Keratinocyte (primary cell): ENCODE results near the gene PSMG2. TPM values are rescaled to one million over a fixed set of nuclear protein-coding genes. Genes with fewer than 3 reads are reported as not detected.

Source experiments
- DNase-seq: peaks from one replicate; pipeline ENCODE4 v3.0.0-alpha.2; 2011; ENCODE audit warnings: low read depth, missing footprints, low spot score
- FAIRE-seq: peaks from 2 replicates; lab custom pipeline; 2011; peaks lifted over from hg19 to GRCh38; lab: Jason Lieb, UNC
- H2AFZ ChIP-seq: 2 replicates; pipeline ENCODE4 v1.6.0; 2012; ENCODE audit warnings: low read length, control low read depth, inconsistent platforms; ENCODE audit not compliant: control insufficient read depth
- H3K27ac ChIP-seq: 2 replicates; pipeline ENCODE4 v1.5.1; 2011; ENCODE audit warnings: low read length; ENCODE audit not compliant: control insufficient read depth, insufficient read depth
- H3K27me3 ChIP-seq: 3 replicates; pipeline ENCODE4 v1.6.0; 2011; ENCODE audit warnings: low read length; ENCODE audit not compliant: control insufficient read depth, insufficient read depth; ENCODE audit errors: extremely low read depth
- H3K36me3 ChIP-seq, 2 experiments: 2 replicates in 1 of 2; 3 replicates in 1 of 2; pipeline ENCODE4 v1.5.1; 2011; ENCODE audit warnings: low read length in 2 of 2, mild to moderate bottlenecking in 1 of 2; ENCODE audit not compliant: control insufficient read depth in 2 of 2, insufficient read depth in 2 of 2; ENCODE audit errors: extremely low read depth in 1 of 2
- H3K4me1 ChIP-seq: 3 replicates; pipeline ENCODE4 v1.5.1; 2011; ENCODE audit warnings: low read length; ENCODE audit not compliant: control insufficient read depth, insufficient read depth; ENCODE audit errors: extremely low read depth
- H3K4me2 ChIP-seq: 3 replicates; pipeline ENCODE4 v1.6.0; 2011; ENCODE audit warnings: low read depth, low read length; ENCODE audit not compliant: control insufficient read depth, insufficient read depth; ENCODE audit errors: extremely low read depth
- H3K4me3 ChIP-seq, 3 experiments: fragments of 200-600 bp in 1 of 3; sonication (generic) in 1 of 3; 2 replicates in 2 of 3; 3 replicates in 1 of 3; pipeline ENCODE4 v1.5.1; 2011 to 2016; ENCODE audit warnings: low read length in 3 of 3, mild to moderate bottlenecking in 3 of 3, control low read depth in 2 of 3, inconsistent platforms in 1 of 3, low read depth in 1 of 3, mixed read lengths in 1 of 3, mixed run types in 1 of 3, moderate library complexity in 1 of 3; ENCODE audit not compliant: control insufficient read depth in 2 of 3, insufficient read depth in 2 of 3; ENCODE audit errors: extremely low read depth in 1 of 3
- H3K79me2 ChIP-seq: 2 replicates; pipeline ENCODE4 v1.6.0; 2012; ENCODE audit warnings: low read length; ENCODE audit not compliant: control insufficient read depth, insufficient read depth
- H3K9ac ChIP-seq: 3 replicates; pipeline ENCODE4 v1.6.0; 2011; ENCODE audit warnings: low read length; ENCODE audit not compliant: control insufficient read depth, insufficient read depth; ENCODE audit errors: extremely low read depth
- H3K9me1 ChIP-seq: 3 replicates; pipeline ENCODE4 v1.6.0; 2011; ENCODE audit warnings: low read length; ENCODE audit not compliant: control insufficient read depth, insufficient read depth; ENCODE audit errors: extremely low read depth
- H3K9me3 ChIP-seq: 2 replicates; pipeline ENCODE4 v1.5.1; 2012; ENCODE audit warnings: low read depth, low read length; ENCODE audit not compliant: control insufficient read depth
- H4K20me1 ChIP-seq: 3 replicates; pipeline ENCODE4 v1.6.0; 2011; ENCODE audit warnings: low read length; ENCODE audit not compliant: control insufficient read depth, insufficient read depth; ENCODE audit errors: extremely low read depth
- EZH2 ChIP-seq: IDR thresholded peaks from one replicate; pipeline ENCODE4 v1.6.1; 2012; ENCODE audit warnings: inconsistent platforms, mild to moderate bottlenecking, low read length, moderate library complexity
- dilution Hi-C: fragments of 300-500 bp; cut with MboI; formaldehyde crosslinking; loops from one replicate; pipeline ENCODE4 v1.7.0; 2020; ENCODE audit warnings: low sequenced_read_pairs; ENCODE audit not compliant: extremely low pct_ligation_motif_present
- polyA plus RNA-seq, 5 experiments: library from polyadenylated mRNA; depleted of rRNA in 3 of 5; stranded (reverse) in 3 of 5; stranded (forward) in 1 of 5; unstranded in 1 of 5; fragments of >200 nt; gene quantifications; 1 replicate in 1 of 5; 2 replicates in 3 of 5; 3 replicates in 1 of 5; pipeline versions ENCODE4 v1.2.1 to v1.2.3, GENCODE V29; 2011 to 2012; ENCODE audit warnings: missing spikeins in 2 of 5, low read depth in 1 of 5, low replicate concordance in 1 of 5
- TF ChIP-seq, protein P1 (sequence below), 3 experiments: IDR thresholded peaks in 1 of 3; conservative IDR thresholded peaks in 1 of 3; optimal IDR thresholded peaks in 1 of 3; 2 replicates in 2 of 3; 3 replicates in 1 of 3; pipeline versions ENCODE3 to v1.5.1; 2011; ENCODE audit warnings: low read length in 3 of 3, mild to moderate bottlenecking in 3 of 3, moderate library complexity in 2 of 3, control low read depth in 1 of 3, inconsistent platforms in 1 of 3; ENCODE audit not compliant: insufficient read depth in 2 of 3; ENCODE audit errors: extremely low read depth in 1 of 3

Gene PSMG2
- polyA plus RNA-seq, 1 donor (not counting 4 experiments of a cell fraction or from before 2014, with no cell fraction given): 69.3 TPM

DNA sequence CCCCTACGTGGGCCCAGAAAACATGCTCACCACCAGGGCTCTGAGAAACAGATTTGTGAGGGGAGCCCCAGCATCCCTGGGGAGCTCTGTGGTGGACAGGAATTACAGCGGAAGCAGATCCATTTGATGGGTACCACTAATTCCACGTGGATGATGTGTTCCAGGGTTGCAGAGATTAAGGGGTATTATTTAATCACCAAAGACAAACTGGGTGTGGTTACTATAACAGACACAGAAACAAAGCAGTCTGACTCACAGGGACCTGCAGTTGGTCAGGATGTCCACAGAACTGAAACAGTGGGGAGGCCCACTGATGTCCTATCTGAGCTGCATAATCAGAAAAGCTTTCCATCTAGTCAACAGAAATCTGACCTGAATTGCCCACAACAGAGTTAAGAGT lies 65.8 kb downstream of the PSMG2 start:
- no peaks in the 10 kb centered on the region for H3K79me2 ChIP-seq
- TF ChIP-seq EZH2: no peak
- TF ChIP-seq, protein P1, sequence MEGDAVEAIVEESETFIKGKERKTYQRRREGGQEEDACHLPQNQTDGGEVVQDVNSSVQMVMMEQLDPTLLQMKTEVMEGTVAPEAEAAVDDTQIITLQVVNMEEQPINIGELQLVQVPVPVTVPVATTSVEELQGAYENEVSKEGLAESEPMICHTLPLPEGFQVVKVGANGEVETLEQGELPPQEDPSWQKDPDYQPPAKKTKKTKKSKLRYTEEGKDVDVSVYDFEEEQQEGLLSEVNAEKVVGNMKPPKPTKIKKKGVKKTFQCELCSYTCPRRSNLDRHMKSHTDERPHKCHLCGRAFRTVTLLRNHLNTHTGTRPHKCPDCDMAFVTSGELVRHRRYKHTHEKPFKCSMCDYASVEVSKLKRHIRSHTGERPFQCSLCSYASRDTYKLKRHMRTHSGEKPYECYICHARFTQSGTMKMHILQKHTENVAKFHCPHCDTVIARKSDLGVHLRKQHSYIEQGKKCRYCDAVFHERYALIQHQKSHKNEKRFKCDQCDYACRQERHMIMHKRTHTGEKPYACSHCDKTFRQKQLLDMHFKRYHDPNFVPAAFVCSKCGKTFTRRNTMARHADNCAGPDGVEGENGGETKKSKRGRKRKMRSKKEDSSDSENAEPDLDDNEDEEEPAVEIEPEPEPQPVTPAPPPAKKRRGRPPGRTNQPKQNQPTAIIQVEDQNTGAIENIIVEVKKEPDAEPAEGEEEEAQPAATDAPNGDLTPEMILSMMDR (optimal IDR thresholded peaks at IDR 0.05 in 1 of 3, IDR thresholded peaks at IDR 0.05 in 1 of 3, conservative IDR thresholded peaks at IDR 0.05 in 1 of 3; ENCODE audit: extremely low read depth in 1 of 3, insufficient read depth in 2 of 3, low read length in 3 of 3): no peak
- H3K9me3 ChIP-seq: no peaks in the 10 kb centered on the region
- no peak overlapping the region for H3K4me3 ChIP-seq
- H3K27me3 ChIP-seq: no peaks in the 10 kb centered on the region
- no peak overlapping the region for H3K9ac ChIP-seq
- no peak overlapping the region for H3K27ac ChIP-seq
- dilution Hi-C loops: no loop called here
- FAIRE-seq: no peak
- no peaks in the 10 kb centered on the region for H4K20me1 ChIP-seq
- no peaks in the 10 kb centered on the region for H3K9me1 ChIP-seq
- H3K4me2 ChIP-seq: no peak overlapping the region
- H2AFZ ChIP-seq: no peak overlapping the region
- no peaks in the 10 kb centered on the region for H3K4me1 ChIP-seq
- H3K36me3 ChIP-seq: no peaks in the 10 kb centered on the region
- DNase-seq: no peak

DNA sequence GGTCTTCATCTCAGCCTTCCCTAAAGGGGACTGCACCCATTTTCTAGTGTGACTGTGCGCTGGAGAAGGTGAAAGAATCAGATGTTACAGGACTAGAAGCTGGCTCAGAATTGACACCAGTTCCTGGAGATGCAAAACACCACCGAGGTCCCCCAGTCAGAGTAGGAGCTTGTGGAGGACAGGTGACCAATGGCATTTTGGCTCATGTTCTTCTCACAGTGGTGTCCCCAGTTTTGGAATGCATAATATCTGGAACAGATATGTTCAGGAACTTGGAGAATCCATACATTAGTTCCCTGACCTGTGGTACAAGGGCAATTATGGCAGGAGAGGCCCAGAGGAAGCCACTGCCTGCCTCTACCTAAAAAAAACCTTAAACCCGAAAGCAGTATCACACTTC lies 66.3 kb downstream of the PSMG2 start:
- FAIRE-seq (no peak), DNase-seq (no peak)
- H4K20me1 ChIP-seq: no peaks in the 10 kb centered on the region
- no peak overlapping the region for H3K9ac ChIP-seq
- H3K4me1 ChIP-seq: no peaks in the 10 kb centered on the region
- TF ChIP-seq, protein P1 (optimal IDR thresholded peaks at IDR 0.05 in 1 of 3, IDR thresholded peaks at IDR 0.05 in 1 of 3, conservative IDR thresholded peaks at IDR 0.05 in 1 of 3; ENCODE audit: extremely low read depth in 1 of 3, insufficient read depth in 2 of 3, low read length in 3 of 3): no peak
- TF ChIP-seq EZH2: no peak
- H3K27ac ChIP-seq: no peak overlapping the region
- no peaks in the 10 kb centered on the region for H3K27me3 ChIP-seq
- H3K9me3 ChIP-seq: no peaks in the 10 kb centered on the region
- H3K9me1 ChIP-seq: no peaks in the 10 kb centered on the region
- dilution Hi-C loops: no loop called here
- H3K79me2 ChIP-seq: no peaks in the 10 kb centered on the region
- H3K4me3 ChIP-seq: no peak overlapping the region
- no peaks in the 10 kb centered on the region for H3K36me3 ChIP-seq
- no peak overlapping the region for H2AFZ ChIP-seq
- no peak overlapping the region for H3K4me2 ChIP-seq
